ENCODE results near the gene CHCHD4. TPM values are rescaled to one million over a fixed set of nuclear protein-coding genes. Genes with fewer than 3 reads are reported as not detected.

The CHCHD4 gene
- polyA plus RNA-seq, 1 experiment, result 6.7 TPM

GRCh38 chr3:14166877-14167603 is 42.4 kb upstream of the CHCHD4 start:
- DNase-seq (ENCODE audit: low read depth), result no peak
- Histone ChIP-seq H3K4me3 (ENCODE audit: low read depth, low read length) (no peak overlapping the region), H3K27me3 (ENCODE audit: control insufficient read depth, insufficient read depth, low read length) (no peaks in the 10 kb centered on the region), H3K36me3 (ENCODE audit: control insufficient read depth, insufficient read depth, low read length) (peaks cover 41% of the 10 kb centered on the region)
- ChIA-PET POLR2A (interaction anchor here (0.5 to 1.1 kb wide), 2 partner anchors 11 to 257 kb away, joined by 3 to 4 read pairs; partner anchors contain the start of genes LSM3 and XPC), CTCF (interaction anchor here (1.8 kb wide), 1 partner anchor 94 kb away, joined by 4 read pairs; no protein-coding TSS in a partner anchor)
- TF ChIP-seq CTCF (IDR thresholded peaks at IDR 0.05; ENCODE audit: insufficient read depth, low read depth, low read length), result no peak

- POLR2A ChIA-PET, result no interaction called here
- CTCF ChIA-PET, result interaction anchor here (0.7 to 0.9 kb wide), 2 partner anchors 9 to 81 kb away, joined by 3 to 4 read pairs; no protein-coding TSS in a partner anchor
- peaks cover 47% of the 10 kb centered on the region for H3K36me3 ChIP-seq (ENCODE audit: control insufficient read depth, insufficient read depth, low read length)
- H3K4me3 ChIP-seq (ENCODE audit: low read depth, low read length), result no peak overlapping the region
- TF ChIP-seq CTCF (IDR thresholded peaks at IDR 0.05; ENCODE audit: insufficient read depth, low read depth, low read length), result no peak
- DNase-seq (ENCODE audit: low read depth), result no peak
- H3K27me3 ChIP-seq (ENCODE audit: control insufficient read depth, insufficient read depth, low read length), result no peaks in the 10 kb centered on the region
Observed at GRCh38 chr3:14162178-14162577, 37.5 kb upstream of the CHCHD4 start.

GRCh38 chr3:14161282-14161681 is 36.6 kb upstream of the CHCHD4 start:
- DNase-seq (ENCODE audit: low read depth), result no peak
- Histone ChIP-seq H3K27me3 (ENCODE audit: control insufficient read depth, insufficient read depth, low read length) (no peaks in the 10 kb centered on the region), H3K36me3 (ENCODE audit: control insufficient read depth, insufficient read depth, low read length) (peaks cover 49% of the 10 kb centered on the region), H3K4me3 (ENCODE audit: low read depth, low read length) (no peak overlapping the region)
- ChIA-PET POLR2A (no interaction called here), CTCF (interaction anchor here (0.9 kb wide), 1 partner anchor 8 kb away, joined by 3 read pairs; no protein-coding TSS in a partner anchor)
- TF ChIP-seq CTCF (IDR thresholded peaks at IDR 0.05; ENCODE audit: insufficient read depth, low read depth, low read length), result no peak

GRCh38 chr3:14159426-14159825 is 34.8 kb upstream of the CHCHD4 start:
- H3K4me3 ChIP-seq (ENCODE audit: low read depth, low read length), result no peak overlapping the region
- H3K27me3 ChIP-seq (ENCODE audit: control insufficient read depth, insufficient read depth, low read length), result no peaks in the 10 kb centered on the region
- no peak for DNase-seq (ENCODE audit: low read depth)
- peaks cover 38% of the 10 kb centered on the region for H3K36me3 ChIP-seq (ENCODE audit: control insufficient read depth, insufficient read depth, low read length)
- no peak for TF ChIP-seq CTCF (IDR thresholded peaks at IDR 0.05; ENCODE audit: insufficient read depth, low read depth, low read length)
- ChIA-PET POLR2A (no interaction called here), CTCF (interaction anchor here (1.3 to 1.6 kb wide), 2 partner anchors 9 to 15 kb away, joined by 3 to 4 read pairs; no protein-coding TSS in a partner anchor)

- ChIA-PET CTCF (no interaction called here), POLR2A (no interaction called here)
- DNase-seq (ENCODE audit: low read depth), result no peak
- no peak for TF ChIP-seq CTCF (IDR thresholded peaks at IDR 0.05; ENCODE audit: insufficient read depth, low read depth, low read length)
- Histone ChIP-seq H3K36me3 (ENCODE audit: control insufficient read depth, insufficient read depth, low read length) (peaks cover 39% of the 10 kb centered on the region), H3K4me3 (ENCODE audit: low read depth, low read length) (no peak overlapping the region), H3K27me3 (ENCODE audit: control insufficient read depth, insufficient read depth, low read length) (no peaks in the 10 kb centered on the region)
Observed at GRCh38 chr3:14158370-14158769, 33.7 kb upstream of the CHCHD4 start.
